HG03025 (cell line): Measurements from ENCODE around the gene SLC4A2.

Experiments
- ATAC-seq: cut with Tn5 transposase; IDR thresholded peaks from one replicate; pipeline ENCODE4 v1.9.1; 2021; ENCODE audit warnings: mild to moderate bottlenecking, moderate library complexity; ENCODE audit not compliant: unreplicated experiment, low FRiP score

SLC4A2 gene

GRCh38 chr7:151061213-151062110, 2.1 kb downstream of the SLC4A2 start:
- ATAC-seq: no peak

GRCh38 chr7:151062111-151062398, 2.7 kb downstream of the SLC4A2 start:
- ATAC-seq: no peak

- ATAC-seq: no peak
Measured at GRCh38 chr7:151062399-151063211, 3.2 kb downstream of the SLC4A2 start.

GRCh38 chr7:151063212-151063561, 3.8 kb downstream of the SLC4A2 start:
- no peak for ATAC-seq

- ATAC-seq: no peak
Measured at GRCh38 chr7:151064454-151064853, 5.1 kb downstream of the SLC4A2 start.

- no peak for ATAC-seq
Measured at GRCh38 chr7:151064993-151065392, 5.6 kb downstream of the SLC4A2 start.

- no peak for ATAC-seq
Measured at GRCh38 chr7:151065516-151065915, 6.1 kb downstream of the SLC4A2 start.

GRCh38 chr7:151066273-151066974, 7.0 kb downstream of the SLC4A2 start:
- no peak for ATAC-seq

GRCh38 chr7:151068069-151068773, 8.8 kb downstream of the SLC4A2 start:
- ATAC-seq: no peak

GRCh38 chr7:151069841-151070573, 10.6 kb downstream of the SLC4A2 start:
- no peak for ATAC-seq

GRCh38 chr7:151070574-151070960, 11.2 kb downstream of the SLC4A2 start:
- ATAC-seq: no peak

GRCh38 chr7:151071032-151071866, 11.9 kb downstream of the SLC4A2 start:
- no peak for ATAC-seq

- no peak for ATAC-seq
Measured at GRCh38 chr7:151073990-151074389, 14.6 kb downstream of the SLC4A2 start.

- ATAC-seq: no peak
Measured at GRCh38 chr7:151074817-151075661, 15.7 kb downstream of the SLC4A2 start.

- ATAC-seq: no peak
Measured at GRCh38 chr7:151075662-151075971, 16.2 kb downstream of the SLC4A2 start.

- ATAC-seq: no peak
Measured at GRCh38 chr7:151075978-151076426, 16.6 kb downstream of the SLC4A2 start.

GRCh38 chr7:151076863-151077704, 17.7 kb downstream of the SLC4A2 start:
- no peak for ATAC-seq
